H9 (cell line): ENCODE measurements around the gene RPL19. TPM values are rescaled to one million over a fixed set of nuclear protein-coding genes. Genes with fewer than 3 reads are reported as not detected.

ENCODE experiments used
- DNase-seq: peaks from one replicate; pipeline ENCODE4 v3.0.0-alpha.2; 2017
- H2AFZ ChIP-seq: one replicate; pipeline ENCODE4 v1.6.1; 2013; ENCODE audit warnings: mild to moderate bottlenecking, low read length, control low read depth, moderate library complexity
- H2AK5ac ChIP-seq: 2 replicates; pipeline ENCODE4 v1.6.1; 2013; ENCODE audit warnings: low read length, control low read depth, mixed read lengths; ENCODE audit not compliant: insufficient read length
- H2BK120ac ChIP-seq: one replicate; pipeline ENCODE4 v1.6.1; 2013; ENCODE audit warnings: low read depth, mild to moderate bottlenecking, low read length, control low read depth, inconsistent platforms; ENCODE audit not compliant: poor library complexity, severe bottlenecking
- H2BK12ac ChIP-seq: 2 replicates; pipeline ENCODE4 v1.6.1; 2013; ENCODE audit warnings: low read length, control low read depth, mixed read lengths, low read depth; ENCODE audit not compliant: insufficient read length
- H2BK15ac ChIP-seq: 2 replicates; pipeline ENCODE4 v1.6.1; 2013; ENCODE audit warnings: low read depth, low read length, control low read depth
- H2BK20ac ChIP-seq: one replicate; pipeline ENCODE4 v1.6.1; 2013; ENCODE audit warnings: low read depth, mild to moderate bottlenecking, low read length, control low read depth, inconsistent platforms; ENCODE audit not compliant: poor library complexity, severe bottlenecking
- H2BK5ac ChIP-seq: 2 replicates; pipeline ENCODE4 v1.6.1; 2013; ENCODE audit warnings: low read length, control low read depth, mixed read lengths; ENCODE audit not compliant: insufficient read length
- H3K14ac ChIP-seq: 2 replicates; pipeline ENCODE4 v1.6.1; 2013; ENCODE audit warnings: low read length, control low read depth; ENCODE audit not compliant: insufficient read depth
- H3K18ac ChIP-seq: 2 replicates; pipeline ENCODE4 v1.6.1; 2013; ENCODE audit warnings: low read depth, mild to moderate bottlenecking, mixed read lengths, low read length, control low read depth; ENCODE audit not compliant: insufficient read length
- H3K23ac ChIP-seq: 2 replicates; pipeline ENCODE4 v1.6.1; 2013; ENCODE audit warnings: low read length, control low read depth, mixed read lengths, low read depth; ENCODE audit not compliant: insufficient read length
- H3K23me2 ChIP-seq: 2 replicates; pipeline ENCODE4 v1.6.1; 2013; ENCODE audit warnings: low read depth, mild to moderate bottlenecking, mixed read lengths, low read length, control low read depth; ENCODE audit not compliant: insufficient read length, poor library complexity, severe bottlenecking
- H3K27ac ChIP-seq: 2 replicates; pipeline ENCODE4 v1.5.1; 2013; ENCODE audit warnings: low read length, control low read depth, mixed read lengths, low read depth; ENCODE audit not compliant: insufficient read length
- H3K27me3 ChIP-seq: 2 replicates; pipeline ENCODE4 v1.6.1; 2013; ENCODE audit warnings: low read length, control low read depth, inconsistent platforms; ENCODE audit not compliant: insufficient read depth
- H3K4ac ChIP-seq: 2 replicates; pipeline ENCODE4 v1.6.1; 2013; ENCODE audit warnings: low read depth, mild to moderate bottlenecking, control low read depth, inconsistent platforms, low read length, moderate library complexity
- H3K4me1 ChIP-seq: 2 replicates; pipeline ENCODE4 v1.6.1; 2013; ENCODE audit warnings: low read length, control low read depth, inconsistent platforms; ENCODE audit not compliant: insufficient read depth
- H3K4me2 ChIP-seq: 2 replicates; pipeline ENCODE4 v1.6.1; 2013; ENCODE audit warnings: low read length, control low read depth, mixed read lengths; ENCODE audit not compliant: insufficient read length, insufficient read depth
- H3K56ac ChIP-seq: 2 replicates; pipeline ENCODE4 v1.6.1; 2013; ENCODE audit warnings: low read depth, mild to moderate bottlenecking, mixed read lengths, low read length, control low read depth; ENCODE audit not compliant: insufficient read length
- H3K79me1 ChIP-seq: 2 replicates; pipeline ENCODE4 v1.6.1; 2013; ENCODE audit warnings: low read depth, mild to moderate bottlenecking, moderate library complexity, low read length, control low read depth, inconsistent platforms; ENCODE audit not compliant: insufficient read depth, poor library complexity, severe bottlenecking
- H3K79me2 ChIP-seq: 2 replicates; pipeline ENCODE4 v1.6.1; 2013; ENCODE audit warnings: low read length, control low read depth, inconsistent platforms; ENCODE audit not compliant: insufficient read depth
- H3K9ac ChIP-seq: 2 replicates; pipeline ENCODE4 v1.6.1; 2013; ENCODE audit warnings: low read length, control low read depth, mixed read lengths; ENCODE audit not compliant: insufficient read length; ENCODE audit errors: extremely low read depth
- H3K9me3 ChIP-seq: one replicate; pipeline ENCODE4 v1.6.1; 2013; ENCODE audit warnings: low read depth, low read length, inconsistent platforms; ENCODE audit not compliant: control insufficient read depth
- H3T11ph ChIP-seq: one replicate; pipeline ENCODE4 v1.6.1; 2013; ENCODE audit warnings: mild to moderate bottlenecking, low read length, control low read depth, inconsistent platforms
- H4K20me1 ChIP-seq: one replicate; pipeline ENCODE4 v1.6.1; 2013; ENCODE audit not compliant: control insufficient read depth, insufficient read length, insufficient read depth
- H4K5ac ChIP-seq: 2 replicates; pipeline ENCODE4 v1.6.1; 2013; ENCODE audit warnings: low read depth, mild to moderate bottlenecking, mixed read lengths, low read length, control low read depth; ENCODE audit not compliant: insufficient read length
- H4K8ac ChIP-seq: replicated peaks from 2 replicates; pipeline ENCODE4 v1.6.1; 2013; ENCODE audit warnings: low read length, control low read depth, mixed read lengths, low read depth; ENCODE audit not compliant: insufficient read length
- H4K91ac ChIP-seq: 2 replicates; pipeline ENCODE4 v1.6.1; 2013; ENCODE audit warnings: low read depth, mild to moderate bottlenecking, moderate library complexity, mixed read lengths, low read length, control low read depth; ENCODE audit not compliant: insufficient read length
- H3K27ac Mint-ChIP-seq, 3 experiments: 2 replicates in 2 of 3; 3 replicates in 1 of 3; pipeline ENCODE4 v1.8.0; 2020 to 2021; ENCODE audit warnings: mixed read lengths in 3 of 3, mild to moderate bottlenecking in 1 of 3, moderate library complexity in 1 of 3
- H3K27me3 Mint-ChIP-seq: 2 replicates; pipeline ENCODE4 v1.8.0; 2021; ENCODE audit warnings: low read depth, mild to moderate bottlenecking, moderate library complexity, mixed read lengths
- H3K36me3 Mint-ChIP-seq, 3 experiments: 2 replicates in 2 of 3; 3 replicates in 1 of 3; pipeline ENCODE4 v1.8.0; 2020 to 2021; ENCODE audit warnings: low read depth in 3 of 3, mixed read lengths in 3 of 3; ENCODE audit not compliant: insufficient read depth in 1 of 3
- H3K4me1 Mint-ChIP-seq, 2 experiments: 2 replicates each; pipeline ENCODE4 v1.8.0; 2020; ENCODE audit warnings: mixed read lengths in 2 of 2
- H3K4me3 Mint-ChIP-seq, 2 experiments: 2 replicates in 1 of 2; 3 replicates in 1 of 2; pipeline ENCODE4 v1.8.0; 2020 to 2021; ENCODE audit warnings: mild to moderate bottlenecking in 2 of 2, mixed read lengths in 2 of 2, moderate library complexity in 1 of 2
- H3K9me3 Mint-ChIP-seq, 2 experiments: 2 replicates in 1 of 2; 3 replicates in 1 of 2; pipeline ENCODE4 v1.8.0; 2020; ENCODE audit warnings: mild to moderate bottlenecking in 2 of 2, mixed read lengths in 2 of 2, moderate library complexity in 1 of 2
- WGBS: extraction: QIAGEN DNeasy Blood & Tissue Kit; methylation state at CpG from one replicate; pipeline ENCODE4 v1.1.7; 2013; ENCODE audit warnings: missing lambda C conversion rate, low lambda C conversion rate, mixed read lengths; ENCODE audit not compliant: insufficient read length; ENCODE audit errors: extremely low coverage; 5-methylcytosine and 5-hydroxymethylcytosine counted together
- total RNA-seq: library from RNA; stranded (reverse); gene quantifications from 2 replicates; pipeline ENCODE4 v1.2.1, GENCODE V29; 2021
- TF ChIP-seq, protein P1 (sequence below): fragments of 200-600 bp; sonication (generic); conservative IDR thresholded peaks from 3 replicates; pipeline ENCODE4 v1.8.0; 2021; ENCODE audit warnings: antibody characterized with exemption, mild to moderate bottlenecking

Gene RPL19
- total RNA-seq, 1 experiment from 2014 or later = 2,038 TPM

DNA sequence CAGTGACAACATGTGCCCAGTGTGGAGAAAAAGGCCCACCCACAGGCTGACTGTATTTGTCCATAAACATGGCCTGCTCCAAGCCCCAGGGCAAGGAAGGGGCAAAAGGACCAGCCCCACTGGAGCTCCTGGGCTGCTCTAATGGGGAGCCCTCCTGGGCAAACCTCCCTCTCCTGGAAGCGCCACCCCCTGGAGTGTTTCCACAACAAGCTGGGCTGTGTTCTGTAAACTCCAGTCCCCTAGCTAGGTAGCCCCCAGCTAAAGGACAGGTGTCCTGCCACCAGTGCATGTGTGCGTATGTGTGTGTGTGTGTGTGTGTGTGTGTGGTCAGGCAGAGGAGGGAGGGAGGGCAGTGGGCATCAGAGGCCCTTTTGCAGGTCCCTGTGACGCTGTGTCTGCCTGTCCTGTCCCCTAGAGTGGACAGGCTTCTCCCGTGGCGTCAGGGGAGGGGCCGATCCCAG, 36.9 kb downstream of the RPL19 start:
- WGBS = no CpG with 5 or more reads among the region's 6 CpGs

More for the DNA sequence above, 36.9 kb downstream of the RPL19 start:
- TF ChIP-seq, protein P1, sequence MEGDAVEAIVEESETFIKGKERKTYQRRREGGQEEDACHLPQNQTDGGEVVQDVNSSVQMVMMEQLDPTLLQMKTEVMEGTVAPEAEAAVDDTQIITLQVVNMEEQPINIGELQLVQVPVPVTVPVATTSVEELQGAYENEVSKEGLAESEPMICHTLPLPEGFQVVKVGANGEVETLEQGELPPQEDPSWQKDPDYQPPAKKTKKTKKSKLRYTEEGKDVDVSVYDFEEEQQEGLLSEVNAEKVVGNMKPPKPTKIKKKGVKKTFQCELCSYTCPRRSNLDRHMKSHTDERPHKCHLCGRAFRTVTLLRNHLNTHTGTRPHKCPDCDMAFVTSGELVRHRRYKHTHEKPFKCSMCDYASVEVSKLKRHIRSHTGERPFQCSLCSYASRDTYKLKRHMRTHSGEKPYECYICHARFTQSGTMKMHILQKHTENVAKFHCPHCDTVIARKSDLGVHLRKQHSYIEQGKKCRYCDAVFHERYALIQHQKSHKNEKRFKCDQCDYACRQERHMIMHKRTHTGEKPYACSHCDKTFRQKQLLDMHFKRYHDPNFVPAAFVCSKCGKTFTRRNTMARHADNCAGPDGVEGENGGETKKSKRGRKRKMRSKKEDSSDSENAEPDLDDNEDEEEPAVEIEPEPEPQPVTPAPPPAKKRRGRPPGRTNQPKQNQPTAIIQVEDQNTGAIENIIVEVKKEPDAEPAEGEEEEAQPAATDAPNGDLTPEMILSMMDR = no peak
- Mint-ChIP-seq H3K27me3 (peaks cover 4% of the 10 kb centered on the region), H3K27ac (peak overlapping the region in 1 of 3 experiments; percentile 67; a peak in 1 of 7 replicates), H3K36me3 (no peaks in the 10 kb centered on the region), H3K4me1 (peaks cover 14 to 23% of the 10 kb centered on the region in 2 experiments), H3K4me3 (no peak overlapping the region), H3K9me3 (no peaks in the 10 kb centered on the region)
- Histone ChIP-seq H3K9me3 (no peaks in the 10 kb centered on the region), H3K14ac (no peak overlapping the region), H3T11ph (no peak overlapping the region), H4K8ac (no peak overlapping the region), H3K4ac (no peak overlapping the region), H2AFZ (no peak overlapping the region), H3K4me2 (no peak overlapping the region), H3K23me2 (peaks cover 4% of the 10 kb centered on the region), H3K18ac (no peak overlapping the region), H3K9ac (no peak overlapping the region), H4K5ac (no peak overlapping the region), H3K56ac (no peak overlapping the region), H3K27ac (no peak overlapping the region), H3K23ac (no peak overlapping the region), H3K27me3 (0 out of 2 replicates have a peak, but pooled peaks cover 2% of the 10 kb centered on the region), H4K91ac (no peak overlapping the region), H2BK15ac (no peak overlapping the region), H2BK5ac (no peak overlapping the region), H3K4me1 (no peaks in the 10 kb centered on the region), H3K79me2 (no peaks in the 10 kb centered on the region), H2BK12ac (no peak overlapping the region), H2BK20ac (no peak overlapping the region), H2AK5ac (no peak overlapping the region), H4K20me1 (no peaks in the 10 kb centered on the region), H3K79me1 (no peaks in the 10 kb centered on the region), H2BK120ac (no peak overlapping the region)
- DNase-seq = no peak
